C4-2B (cell line): Measurements from ENCODE around the gene ZNF91.
"Not testable (repeated sequence)": the region's sequence is repeated elsewhere in the genome, so short reads cannot be mapped to it uniquely, and the experiment has no call there.

Experiments
- ZFX ChIP-seq: fragments of 450-650 bp; IDR thresholded peaks from 2 replicates; pipeline ENCODE4 v1.6.1; 2017
- TF ChIP-seq, protein P1 (sequence below): fragments of 450-650 bp; conservative IDR thresholded peaks from 2 replicates; pipeline ENCODE4 v1.5.1; 2017; ENCODE audit warnings: mild to moderate bottlenecking

DNA sequence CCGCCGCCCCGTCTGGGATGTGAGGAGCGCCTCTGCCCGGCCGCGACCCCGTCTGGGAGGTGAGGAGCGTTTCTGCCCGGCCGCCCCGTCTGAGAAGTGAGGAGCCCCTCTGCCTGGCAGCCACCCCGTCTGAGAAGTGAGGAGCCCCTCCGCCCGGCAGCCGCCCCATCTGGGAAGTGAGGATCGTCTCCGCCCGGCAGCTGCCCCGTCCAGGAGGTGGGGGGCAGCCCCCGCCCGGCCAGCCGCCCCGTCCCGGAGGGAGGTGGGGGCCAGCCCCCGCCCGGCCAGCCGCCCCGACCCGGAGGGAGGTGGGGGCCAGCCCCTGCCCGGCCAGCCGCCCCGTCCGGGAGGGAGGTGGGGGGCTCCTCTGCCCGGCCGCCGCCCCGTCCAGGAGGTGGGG, 24.0 kb upstream of the ZNF91 start:
- TF ChIP-seq, protein P1, sequence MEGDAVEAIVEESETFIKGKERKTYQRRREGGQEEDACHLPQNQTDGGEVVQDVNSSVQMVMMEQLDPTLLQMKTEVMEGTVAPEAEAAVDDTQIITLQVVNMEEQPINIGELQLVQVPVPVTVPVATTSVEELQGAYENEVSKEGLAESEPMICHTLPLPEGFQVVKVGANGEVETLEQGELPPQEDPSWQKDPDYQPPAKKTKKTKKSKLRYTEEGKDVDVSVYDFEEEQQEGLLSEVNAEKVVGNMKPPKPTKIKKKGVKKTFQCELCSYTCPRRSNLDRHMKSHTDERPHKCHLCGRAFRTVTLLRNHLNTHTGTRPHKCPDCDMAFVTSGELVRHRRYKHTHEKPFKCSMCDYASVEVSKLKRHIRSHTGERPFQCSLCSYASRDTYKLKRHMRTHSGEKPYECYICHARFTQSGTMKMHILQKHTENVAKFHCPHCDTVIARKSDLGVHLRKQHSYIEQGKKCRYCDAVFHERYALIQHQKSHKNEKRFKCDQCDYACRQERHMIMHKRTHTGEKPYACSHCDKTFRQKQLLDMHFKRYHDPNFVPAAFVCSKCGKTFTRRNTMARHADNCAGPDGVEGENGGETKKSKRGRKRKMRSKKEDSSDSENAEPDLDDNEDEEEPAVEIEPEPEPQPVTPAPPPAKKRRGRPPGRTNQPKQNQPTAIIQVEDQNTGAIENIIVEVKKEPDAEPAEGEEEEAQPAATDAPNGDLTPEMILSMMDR = not testable (repeated sequence)
- TF ChIP-seq ZFX = not testable (repeated sequence)
